GM10248 (cell line): ENCODE data around the gene QRSL1.

Source experiments
- CTCF ChIA-PET: fragments of 300-600 bp; sonication (Branson Sonifier 250); formaldehyde crosslinking; extraction: SDS; loops from one replicate; lab custom pipeline; 2021; ENCODE audit warnings: antibody characterized with exemption; lab: Yijun Ruan, JAX
- POLR2A ChIA-PET: fragments of 350-650 bp; sonication (Branson Sonifier 250); formaldehyde crosslinking; extraction: SDS; loops from one replicate; lab custom pipeline; 2020; ENCODE audit warnings: antibody characterized with exemption; lab: Yijun Ruan, JAX
- DNase-seq: peaks from one replicate; pipeline ENCODE4 v3.0.0; 2012; ENCODE audit errors: extremely low spot score
- CTCF ChIP-seq: IDR thresholded peaks from 2 replicates; pipeline ENCODE4 v1.5.1; 2012; ENCODE audit warnings: mild to moderate bottlenecking, low read depth; ENCODE audit errors: extremely low read depth, missing control alignments, control extremely low read depth

QRSL1 gene

GRCh38 chr6:106710580-106710979, 81.2 kb downstream of the QRSL1 start:
- POLR2A ChIA-PET: no interaction called here

GRCh38 chr6:106714281-106714680, 84.9 kb downstream of the QRSL1 start:
- DNase-seq: no peak
- POLR2A ChIA-PET: no interaction called here
- TF ChIP-seq CTCF: no peak
- CTCF ChIA-PET: interaction anchor here (1.2 to 1.4 kb wide), 2 partner anchors 11 to 15 kb away, joined by 3 to 4 read pairs; no protein-coding TSS in a partner anchor

More at GRCh38 chr6:106710580-106710979, 81.2 kb downstream of the QRSL1 start:
- DNase-seq: no peak
- CTCF ChIA-PET: no interaction called here
- no peak for TF ChIP-seq CTCF

GRCh38 chr6:106715922-106716321, 86.5 kb downstream of the QRSL1 start:
- no peak for DNase-seq
- CTCF ChIA-PET: interaction anchor here (1.0 kb wide), 1 partner anchor 32 kb away, joined by 3 read pairs; no protein-coding TSS in a partner anchor
- POLR2A ChIA-PET: no interaction called here
- no peak for TF ChIP-seq CTCF

GRCh38 chr6:106716966-106717365, 87.6 kb downstream of the QRSL1 start:
- DNase-seq: no peak
- ChIA-PET POLR2A (no interaction called here), CTCF (interaction anchor here (1.0 kb wide), 1 partner anchor 31 kb away, joined by 3 read pairs; no protein-coding TSS in a partner anchor)
- no peak for TF ChIP-seq CTCF
